ENCODE results near the gene LARGE1. TPM values are rescaled to one million over a fixed set of nuclear protein-coding genes. Genes with fewer than 3 reads are reported as not detected.
A peak's percentile ranks its signal among the peaks of the same experiment; 100 is the strongest.

The LARGE1 gene
- total and polyA plus RNA-seq, 2 experiments from 2014 or later = 21.2 to 23.6 TPM

DNA sequence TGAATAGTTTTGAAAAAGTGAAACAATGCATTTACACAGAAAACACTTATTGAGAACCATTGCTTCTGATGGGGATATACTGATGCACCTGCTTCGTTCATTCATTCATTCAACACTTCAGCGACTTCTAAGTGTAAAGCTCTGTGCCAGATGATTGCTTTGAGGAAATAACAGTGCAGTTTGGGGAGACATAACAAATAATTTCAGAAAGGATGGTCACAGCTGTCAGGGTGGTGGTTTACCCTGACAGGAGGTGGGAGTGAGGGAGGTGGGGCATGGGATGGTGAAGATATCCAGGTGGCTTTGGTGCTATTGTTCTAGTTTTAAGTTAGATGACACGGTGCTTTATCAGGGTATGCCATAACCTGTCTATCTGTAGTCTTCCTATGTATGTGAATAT lies 344.1 kb downstream of the LARGE1 start:
- Histone ChIP-seq H3K4me3 (no peak overlapping the region), H3K9me3 (ENCODE audit: low read depth) (no peaks in the 10 kb centered on the region), H3K4me1 (ENCODE audit: insufficient read depth) (peaks cover 27% of the 10 kb centered on the region), H3K36me3 (replicated peaks; ENCODE audit: insufficient read depth, low read depth) (no peaks in the 10 kb centered on the region), H3K27me3 (no peaks in the 10 kb centered on the region), H3K27ac (peak overlapping the region; percentile 51), H3K4me2 (peak overlapping the region; percentile 66), H3K79me2 (peaks cover 18% of the 10 kb centered on the region), H3K9me2 (replicated peaks; ENCODE audit: insufficient read depth) (no peaks in the 10 kb centered on the region), H4K20me1 (ENCODE audit: insufficient read depth, poor library complexity, severe bottlenecking) (no peaks in the 10 kb centered on the region), H2AFZ (no peak overlapping the region)
- DNase-seq (ENCODE audit: low spot score) = no peak
- TF ChIP-seq CTCF (IDR thresholded peaks at IDR 0.05; ENCODE audit: poor library complexity) (no peak), EZH2 (IDR thresholded peaks at IDR 0.05; ENCODE audit: borderline replicate concordance) (no peak), EZH2phosphoT487 (IDR thresholded peaks at IDR 0.05; ENCODE audit: low read depth, severe bottlenecking, unreplicated experiment) (no peak)
- 86% methylated on average over 3 of the region's 3 CpGs for WGBS (ENCODE audit: low lambda C conversion rate, missing lambda C conversion rate)

- H3K36me3 ChIP-seq (replicated peaks; ENCODE audit: insufficient read depth, low read depth) = no peaks in the 10 kb centered on the region
- no peaks in the 10 kb centered on the region for H3K9me2 ChIP-seq (replicated peaks; ENCODE audit: insufficient read depth)
- peaks cover 18% of the 10 kb centered on the region for H3K79me2 ChIP-seq
- 91% methylated on average over 7 of the region's 7 CpGs for WGBS (ENCODE audit: low lambda C conversion rate, missing lambda C conversion rate)
- no peak overlapping the region for H3K4me3 ChIP-seq
- DNase-seq (ENCODE audit: low spot score) = no peak
- H3K9me3 ChIP-seq (ENCODE audit: low read depth) = no peaks in the 10 kb centered on the region
- H2AFZ ChIP-seq = no peak overlapping the region
- H3K4me2 ChIP-seq = peak overlapping the region; percentile 66
- no peaks in the 10 kb centered on the region for H3K27me3 ChIP-seq
- TF ChIP-seq EZH2 (IDR thresholded peaks at IDR 0.05; ENCODE audit: borderline replicate concordance) = no peak
- no peak for TF ChIP-seq EZH2phosphoT487 (IDR thresholded peaks at IDR 0.05; ENCODE audit: low read depth, severe bottlenecking, unreplicated experiment)
- TF ChIP-seq CTCF (IDR thresholded peaks at IDR 0.05; ENCODE audit: poor library complexity) = no peak
- H3K4me1 ChIP-seq (ENCODE audit: insufficient read depth) = peaks cover 27% of the 10 kb centered on the region
- H3K27ac ChIP-seq = peak overlapping the region; percentile 51
- no peaks in the 10 kb centered on the region for H4K20me1 ChIP-seq (ENCODE audit: insufficient read depth, poor library complexity, severe bottlenecking)
Observed at GRCh38 chr22:33575771-33576170, 344.5 kb downstream of the LARGE1 start.

DNA sequence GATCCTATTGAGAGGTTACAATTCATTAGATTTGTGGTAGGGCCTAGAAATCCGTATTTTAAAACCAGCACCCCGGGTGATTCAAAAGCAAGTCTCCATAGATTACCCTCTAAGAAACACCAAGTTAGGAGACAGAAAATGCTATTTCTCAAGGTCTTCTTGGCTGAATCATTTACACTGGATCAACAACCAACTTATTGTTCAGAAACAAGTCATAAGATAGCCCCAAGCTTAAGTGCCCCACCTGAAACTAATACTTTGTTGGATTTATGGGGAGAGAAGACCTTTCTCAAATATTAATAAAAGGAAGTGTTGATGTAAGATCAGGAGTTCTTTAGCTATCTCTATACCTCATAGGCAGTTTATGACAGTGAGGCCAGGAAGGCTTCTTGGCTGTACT lies 345.2 kb downstream of the LARGE1 start:
- Histone ChIP-seq H2AFZ (no peak overlapping the region), H3K4me2 (peak overlapping the region; percentile 66), H3K4me1 (ENCODE audit: insufficient read depth) (peaks cover 27% of the 10 kb centered on the region), H3K27ac (peak overlapping the region; percentile 51), H4K20me1 (ENCODE audit: insufficient read depth, poor library complexity, severe bottlenecking) (no peaks in the 10 kb centered on the region), H3K9me2 (replicated peaks; ENCODE audit: insufficient read depth) (no peaks in the 10 kb centered on the region), H3K4me3 (no peak overlapping the region), H3K27me3 (no peaks in the 10 kb centered on the region), H3K9me3 (ENCODE audit: low read depth) (no peaks in the 10 kb centered on the region), H3K36me3 (replicated peaks; ENCODE audit: insufficient read depth, low read depth) (no peaks in the 10 kb centered on the region), H3K79me2 (peaks cover 18% of the 10 kb centered on the region)
- no peak for TF ChIP-seq EZH2phosphoT487 (IDR thresholded peaks at IDR 0.05; ENCODE audit: low read depth, severe bottlenecking, unreplicated experiment)
- no peak for TF ChIP-seq CTCF (IDR thresholded peaks at IDR 0.05; ENCODE audit: poor library complexity)
- no peak for TF ChIP-seq EZH2 (IDR thresholded peaks at IDR 0.05; ENCODE audit: borderline replicate concordance)
- DNase-seq (ENCODE audit: low spot score) = no peak
- WGBS (ENCODE audit: low lambda C conversion rate, missing lambda C conversion rate) = 67% methylated on average over 2 of the region's 2 CpGs

GRCh38 chr22:33573479-33573878 lies 346.8 kb downstream of the LARGE1 start:
- peaks cover 20% of the 10 kb centered on the region for H3K4me1 ChIP-seq (ENCODE audit: insufficient read depth)
- no peaks in the 10 kb centered on the region for H3K27me3 ChIP-seq
- H3K36me3 ChIP-seq (replicated peaks; ENCODE audit: insufficient read depth, low read depth) = no peaks in the 10 kb centered on the region
- no peak for TF ChIP-seq CTCF (IDR thresholded peaks at IDR 0.05; ENCODE audit: poor library complexity)
- no peak for TF ChIP-seq EZH2 (IDR thresholded peaks at IDR 0.05; ENCODE audit: borderline replicate concordance)
- no peak for TF ChIP-seq EZH2phosphoT487 (IDR thresholded peaks at IDR 0.05; ENCODE audit: low read depth, severe bottlenecking, unreplicated experiment)
- H3K9me3 ChIP-seq (ENCODE audit: low read depth) = no peaks in the 10 kb centered on the region
- peaks cover 15% of the 10 kb centered on the region for H3K79me2 ChIP-seq
- WGBS (ENCODE audit: low lambda C conversion rate, missing lambda C conversion rate) = 76% methylated on average over 4 of the region's 4 CpGs
- peak overlapping the region; percentile 66 for H3K4me2 ChIP-seq
- peak; percentile 29 for DNase-seq (ENCODE audit: low spot score)
- peak overlapping the region; percentile 51 for H3K27ac ChIP-seq
- no peaks in the 10 kb centered on the region for H4K20me1 ChIP-seq (ENCODE audit: insufficient read depth, poor library complexity, severe bottlenecking)
- H3K4me3 ChIP-seq = no peak overlapping the region
- no peak overlapping the region for H2AFZ ChIP-seq
- no peaks in the 10 kb centered on the region for H3K9me2 ChIP-seq (replicated peaks; ENCODE audit: insufficient read depth)

Data from hepatocyte (in vitro differentiated cells).